Activated T-cell treated with anti-CD3 and anti-CD28 coated beads for 1 hour (primary cell): ENCODE data around the gene APCDD1L.

Source experiments
- DNase-seq: peaks from one replicate; pipeline ENCODE4 v3.0.0-alpha.2; 2020; ENCODE audit warnings: low read depth

The APCDD1L gene

DNA sequence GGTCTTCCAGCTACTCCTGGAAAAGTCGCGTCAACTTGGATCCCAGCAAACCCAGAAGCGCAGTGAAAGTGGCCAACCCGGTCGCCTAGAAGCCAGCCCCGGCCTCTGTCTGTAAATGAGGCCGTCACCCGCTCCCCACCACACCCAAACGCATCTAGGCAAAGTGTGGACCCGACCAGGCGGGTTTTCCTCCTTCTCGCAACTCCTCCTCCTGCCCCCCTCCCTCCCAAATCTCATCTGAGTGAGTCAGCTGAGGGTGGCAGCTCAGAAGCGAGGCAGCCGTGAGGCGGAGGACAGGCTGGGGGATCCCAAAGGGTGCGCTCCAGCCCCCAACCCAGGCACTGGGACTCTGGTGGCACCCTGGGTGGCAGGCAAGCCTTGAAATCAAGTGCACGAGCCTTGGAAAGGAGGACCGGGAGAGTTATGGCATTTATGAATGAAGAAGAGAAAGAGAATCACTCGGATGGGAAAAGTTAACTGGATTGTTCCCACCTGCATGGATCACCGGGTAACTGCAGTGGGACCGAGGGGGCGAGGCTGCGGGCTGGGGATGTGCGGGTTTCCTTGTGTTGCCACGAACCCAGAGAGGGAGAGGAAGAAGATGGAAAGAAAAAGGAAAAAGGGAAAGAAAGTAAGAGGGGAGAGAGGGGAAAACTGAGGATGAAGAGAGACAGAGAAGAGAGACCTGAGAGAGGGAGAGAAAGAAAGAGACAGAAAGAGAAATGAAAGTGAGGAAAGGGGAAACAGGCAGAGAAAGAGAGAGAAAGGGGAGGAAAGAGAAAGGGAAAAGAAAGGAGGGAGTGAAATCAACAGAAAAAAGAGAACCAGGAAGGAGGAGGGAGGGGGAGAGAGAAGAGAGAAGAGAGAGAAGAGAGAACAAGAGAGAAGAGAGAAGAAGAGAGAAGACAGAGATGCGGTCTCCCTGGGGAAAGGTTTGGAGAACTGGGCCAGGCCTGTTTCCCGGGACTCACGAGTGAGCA, at the start of gene APCDD1L:
TSS of gene APCDD1L (minus strand) at position 167 of the 980 bp plus-strand sequence. CDS start 692 bp downstream, outside the sequence.
- DNase-seq: no peak

DNA sequence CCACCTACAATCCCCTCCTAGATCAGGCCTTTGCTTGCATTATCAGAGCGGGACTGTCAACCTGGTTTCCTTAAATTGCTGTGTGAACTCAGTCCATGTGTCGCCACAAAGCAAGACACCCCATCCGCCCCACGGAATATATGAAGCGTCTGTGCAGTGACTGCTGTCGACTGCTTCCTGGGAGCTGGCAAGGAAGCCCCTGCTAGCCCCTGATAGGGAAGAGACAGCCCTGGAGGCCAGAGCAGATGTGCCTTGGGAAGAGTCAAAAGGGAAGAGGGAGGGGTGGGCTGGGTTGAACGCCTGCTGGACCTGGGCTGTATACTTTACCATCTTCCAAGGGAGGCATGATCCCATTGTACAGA, 44.1 kb upstream of the APCDD1L start:
- no peak for DNase-seq

DNA sequence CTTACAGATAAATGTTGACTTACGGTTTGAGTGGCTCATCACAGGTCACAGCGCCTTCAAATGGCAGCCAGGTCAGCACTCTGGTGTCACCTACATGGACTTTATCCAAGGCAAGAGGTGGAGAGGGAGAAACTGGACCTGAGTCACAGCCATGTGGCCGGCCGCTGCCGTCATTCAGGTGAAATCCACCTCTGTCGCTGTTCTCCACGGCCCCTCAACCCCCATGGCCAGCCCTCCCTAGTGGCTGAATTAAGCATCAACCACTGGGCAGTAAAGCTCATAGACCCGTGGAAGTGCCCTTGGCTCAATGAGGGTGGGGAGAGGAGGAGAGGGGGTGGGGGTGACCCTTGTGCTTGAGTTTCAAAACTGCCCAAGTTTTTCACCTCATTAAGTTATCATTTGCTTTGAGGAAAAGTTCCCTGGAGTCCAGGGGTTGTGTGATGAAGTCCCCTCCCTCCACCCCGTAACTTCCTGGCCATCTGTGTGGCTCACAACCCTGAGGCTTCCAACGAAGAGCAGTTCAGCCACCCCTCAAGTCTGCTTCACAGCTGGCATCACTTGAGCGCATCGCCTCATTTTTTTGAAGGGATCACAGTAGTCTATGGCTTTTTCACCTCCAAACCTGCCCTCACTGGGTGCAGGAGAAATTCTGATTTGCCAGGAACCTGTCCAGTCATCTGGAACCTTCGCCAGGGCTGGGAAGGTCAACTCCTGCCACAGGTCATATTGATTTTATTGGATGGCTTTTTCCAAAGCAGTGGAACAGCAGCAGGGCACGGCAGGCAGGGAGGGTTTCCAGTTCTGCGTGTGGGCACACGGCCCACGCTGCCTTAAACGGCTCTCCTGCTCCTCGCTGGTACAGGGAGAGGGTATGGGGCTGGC, 43.5 kb upstream of the APCDD1L start:
- no peak for DNase-seq

DNA sequence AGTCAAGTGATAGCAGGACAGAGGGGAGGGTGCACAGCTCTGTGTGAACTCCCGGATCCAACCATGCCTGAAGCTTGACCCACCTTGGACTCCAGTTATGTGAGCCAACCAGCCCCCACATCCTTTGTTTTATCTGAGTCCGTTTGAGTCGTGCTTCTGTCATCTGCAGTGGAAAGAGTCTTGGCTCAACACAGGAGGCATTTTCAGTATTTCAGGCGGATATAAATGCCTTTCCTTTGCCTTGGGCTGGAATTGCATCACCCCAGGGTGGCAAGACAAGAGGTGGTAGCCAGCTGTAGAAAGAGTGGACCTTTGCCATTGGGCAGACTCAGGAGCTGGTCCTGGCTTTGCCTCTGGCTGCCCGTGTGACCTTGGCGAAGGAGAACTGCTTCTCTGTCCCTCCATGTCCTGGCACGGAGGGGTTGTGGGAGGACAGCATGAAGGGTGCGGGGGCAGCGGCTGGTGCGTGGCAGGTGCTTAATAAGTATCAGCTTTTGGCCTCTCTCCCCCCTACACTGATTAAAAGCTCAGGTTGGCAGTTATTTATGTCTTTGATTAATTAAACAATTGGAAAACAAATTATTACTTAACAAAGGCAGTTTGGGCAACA, 42.6 kb upstream of the APCDD1L start:
- no peak for DNase-seq

DNA sequence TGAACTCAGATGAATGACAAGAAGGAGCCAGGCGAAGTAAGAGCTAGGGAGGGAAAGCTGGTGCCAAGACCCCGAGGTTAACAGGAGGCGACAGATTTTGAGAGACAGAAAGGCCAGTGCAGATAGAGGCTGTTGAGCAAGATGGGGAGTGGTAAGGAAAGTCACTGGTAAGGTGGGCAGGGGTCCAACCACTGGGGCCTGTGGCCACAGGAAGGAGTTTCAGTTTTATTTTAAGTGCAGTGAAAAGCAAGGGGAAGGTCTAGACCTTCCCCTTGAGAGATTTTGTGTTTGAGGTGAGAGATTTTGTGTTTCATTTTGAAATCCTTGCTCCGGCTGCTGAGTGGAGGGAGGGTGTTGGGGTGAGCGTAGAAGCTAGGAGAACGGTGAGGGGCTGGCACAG, 41.8 kb upstream of the APCDD1L start:
- no peak for DNase-seq

DNA sequence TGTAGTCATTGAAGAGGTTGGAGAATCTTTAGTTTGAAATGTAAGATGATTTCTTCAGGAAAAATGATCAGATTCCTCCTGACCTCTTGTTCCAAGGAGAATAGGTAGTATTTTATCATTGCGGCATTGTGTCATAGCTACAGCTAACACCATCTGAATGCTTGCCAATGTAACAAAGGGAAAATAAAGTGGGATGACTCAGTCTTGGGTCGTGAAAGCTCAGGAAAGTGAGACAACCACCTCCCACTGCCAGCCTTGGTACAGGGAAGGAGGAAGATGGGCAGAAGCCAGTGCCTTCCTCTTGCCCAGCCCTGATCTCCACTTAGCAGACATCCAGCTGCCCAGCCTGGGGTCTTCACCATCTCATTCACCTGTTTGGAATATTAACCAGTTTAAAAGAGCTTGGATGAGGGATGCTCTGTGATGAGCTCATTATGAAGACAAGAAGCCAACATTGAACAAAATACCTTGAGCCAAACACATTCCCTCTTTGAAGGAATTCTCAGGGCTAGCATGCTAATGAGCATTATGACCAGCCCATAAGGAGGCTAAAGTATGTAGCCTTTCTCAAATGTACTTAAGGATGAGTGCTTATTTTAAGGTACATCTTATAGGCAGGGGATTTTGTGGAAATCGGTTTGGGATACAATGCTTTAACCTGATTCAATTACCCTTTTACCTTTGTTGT, 40.0 kb upstream of the APCDD1L start:
- no peak for DNase-seq

DNA sequence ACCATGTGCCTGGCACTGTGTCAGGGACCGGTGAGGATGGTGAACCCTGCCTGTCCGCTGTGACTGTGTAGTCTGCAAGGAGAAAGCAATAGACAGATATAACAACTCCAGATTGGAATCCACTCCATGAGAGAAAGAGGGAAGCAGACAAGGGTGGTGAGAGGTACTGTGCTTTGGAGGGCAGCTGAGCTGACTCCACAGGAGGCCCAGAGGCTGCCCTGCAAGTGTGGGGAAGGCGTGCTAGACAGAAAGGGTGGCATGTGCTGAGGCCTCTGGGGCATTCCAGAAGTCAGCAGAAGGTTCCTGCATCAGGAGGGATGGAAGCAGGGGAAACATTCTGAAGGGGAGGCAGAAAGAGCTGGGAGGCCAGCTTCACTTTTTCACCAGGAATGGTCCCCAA, 39.3 kb upstream of the APCDD1L start:
- no peak for DNase-seq

DNA sequence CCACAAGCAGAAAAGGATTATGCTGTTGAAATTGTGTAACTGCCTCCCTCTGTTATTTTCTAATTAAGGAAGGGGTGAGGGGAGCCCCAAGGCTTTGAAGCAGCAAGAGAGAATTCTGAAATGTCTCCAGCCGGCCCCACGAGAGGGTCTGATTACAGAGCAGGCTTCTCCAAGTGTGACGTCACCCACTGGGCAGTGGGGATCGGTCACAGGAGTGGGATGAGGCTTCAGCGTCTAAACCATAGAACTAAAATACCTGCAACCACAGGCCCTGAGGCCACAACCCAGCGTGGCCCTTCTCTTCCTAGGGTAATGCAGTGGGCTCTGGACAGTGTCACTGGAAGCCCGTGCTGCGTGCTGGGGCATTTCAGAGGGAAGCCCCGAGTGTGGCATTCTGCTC, 38.6 kb upstream of the APCDD1L start:
- no peak for DNase-seq

DNA sequence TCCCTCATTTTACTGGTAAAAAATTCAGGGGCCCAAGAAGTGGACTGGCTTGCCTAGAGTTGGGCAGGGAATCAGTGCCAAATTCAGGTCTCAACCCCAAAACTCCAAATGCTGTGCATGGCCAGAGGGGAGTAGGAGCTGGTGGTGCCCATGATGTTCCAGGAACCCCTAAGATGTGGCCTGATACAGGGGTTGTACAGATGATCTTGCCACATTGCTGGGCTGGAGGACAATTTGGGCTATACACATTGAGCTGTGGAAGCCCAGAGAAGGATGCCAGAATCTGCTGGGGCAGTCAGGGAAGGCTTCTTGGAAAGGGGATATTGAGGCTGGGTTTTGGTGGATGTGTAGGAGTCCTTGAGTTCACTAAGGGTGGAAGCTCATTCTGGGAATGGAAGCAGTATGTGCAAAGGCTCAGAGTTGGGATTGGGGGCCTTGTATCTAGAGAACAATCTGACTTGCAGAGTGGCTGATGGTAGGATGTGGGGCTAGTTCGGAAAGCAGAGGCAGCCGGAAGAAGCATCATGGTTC, 38.0 kb upstream of the APCDD1L start:
- no peak for DNase-seq

DNA sequence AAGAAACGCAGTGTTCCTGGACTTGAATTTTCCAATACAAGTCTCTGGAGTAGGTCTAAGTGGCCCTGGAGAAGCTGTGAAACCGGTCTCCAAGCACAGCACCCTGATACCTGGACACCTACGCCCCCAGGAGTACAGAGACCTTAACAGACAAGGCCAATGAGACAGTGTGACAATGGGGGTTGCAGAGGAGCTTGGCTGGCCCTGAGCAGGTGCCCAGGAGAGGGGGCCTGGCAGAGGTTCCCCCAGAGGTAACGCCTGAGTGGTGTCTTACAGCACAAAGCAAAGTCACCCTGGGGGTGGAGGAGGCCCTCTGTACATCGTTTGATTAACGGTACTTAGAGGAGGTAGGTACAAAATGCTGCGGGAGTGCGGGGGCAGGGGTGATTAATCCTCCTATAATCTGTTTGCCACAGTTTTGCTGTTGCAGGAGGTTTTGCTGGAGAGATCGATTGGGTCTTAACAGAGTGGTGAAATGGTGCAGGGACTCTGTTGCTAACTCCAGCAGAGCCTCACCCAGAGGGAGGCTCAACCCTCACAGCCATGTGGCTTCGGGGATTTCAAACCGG, 37.3 kb upstream of the APCDD1L start:
- DNase-seq: no peak

DNA sequence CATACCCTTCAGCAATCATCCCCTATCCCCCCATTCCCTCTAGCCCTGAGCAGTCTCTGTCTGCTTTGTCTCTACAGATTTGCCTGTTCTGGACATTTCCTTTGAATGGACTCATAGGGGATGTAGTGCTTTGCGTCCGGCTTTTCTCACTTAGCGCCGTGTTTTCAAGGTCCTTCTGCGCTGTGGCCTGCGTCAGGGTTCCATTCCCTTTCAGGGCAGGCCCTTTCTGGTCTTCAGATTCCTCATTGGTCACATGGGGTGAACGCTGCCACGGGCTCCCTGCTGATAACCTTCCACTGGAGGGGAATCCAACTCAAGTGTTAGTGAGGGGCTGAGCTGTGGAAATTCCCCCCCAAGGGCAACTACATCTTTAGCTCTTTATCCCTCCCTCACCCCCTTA, 36.4 kb upstream of the APCDD1L start:
- DNase-seq: no peak

DNA sequence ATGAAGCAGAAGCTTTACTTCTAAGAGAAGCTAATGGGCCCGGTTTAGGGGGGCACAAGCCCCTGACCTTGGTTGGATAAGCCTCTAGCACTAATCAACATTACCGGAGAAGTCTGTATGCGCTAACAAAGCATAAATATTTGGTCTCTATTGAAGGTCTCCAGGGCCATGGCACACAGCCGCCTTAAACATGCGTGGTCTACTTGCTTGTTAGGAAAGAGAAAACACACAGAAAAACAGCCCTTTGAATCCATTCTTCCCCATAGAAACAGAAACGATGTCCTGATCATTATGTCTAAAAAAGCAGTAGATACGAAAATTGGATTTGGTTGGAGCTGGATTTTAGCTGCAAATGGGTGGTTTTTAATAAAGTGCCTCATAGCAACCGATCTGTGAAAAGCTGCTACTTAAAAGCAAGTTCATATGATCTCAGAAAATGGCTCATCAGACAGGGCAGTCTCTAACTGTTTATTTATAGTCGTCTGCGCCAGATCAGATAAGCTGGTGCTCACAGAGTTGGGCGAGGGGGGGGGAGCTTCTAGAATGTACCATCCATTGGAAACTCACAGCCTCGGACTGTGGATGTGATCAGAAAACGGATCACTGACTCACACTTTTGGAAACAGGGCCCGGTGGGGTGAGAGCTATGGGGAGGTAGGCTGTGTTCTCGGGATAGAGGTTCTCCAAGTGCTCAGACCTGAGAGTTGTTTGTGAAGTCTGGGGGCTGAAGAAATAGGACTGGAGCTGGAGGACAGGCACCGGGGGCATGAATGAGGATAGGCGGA, 35.3 kb upstream of the APCDD1L start:
- DNase-seq: no peak

DNA sequence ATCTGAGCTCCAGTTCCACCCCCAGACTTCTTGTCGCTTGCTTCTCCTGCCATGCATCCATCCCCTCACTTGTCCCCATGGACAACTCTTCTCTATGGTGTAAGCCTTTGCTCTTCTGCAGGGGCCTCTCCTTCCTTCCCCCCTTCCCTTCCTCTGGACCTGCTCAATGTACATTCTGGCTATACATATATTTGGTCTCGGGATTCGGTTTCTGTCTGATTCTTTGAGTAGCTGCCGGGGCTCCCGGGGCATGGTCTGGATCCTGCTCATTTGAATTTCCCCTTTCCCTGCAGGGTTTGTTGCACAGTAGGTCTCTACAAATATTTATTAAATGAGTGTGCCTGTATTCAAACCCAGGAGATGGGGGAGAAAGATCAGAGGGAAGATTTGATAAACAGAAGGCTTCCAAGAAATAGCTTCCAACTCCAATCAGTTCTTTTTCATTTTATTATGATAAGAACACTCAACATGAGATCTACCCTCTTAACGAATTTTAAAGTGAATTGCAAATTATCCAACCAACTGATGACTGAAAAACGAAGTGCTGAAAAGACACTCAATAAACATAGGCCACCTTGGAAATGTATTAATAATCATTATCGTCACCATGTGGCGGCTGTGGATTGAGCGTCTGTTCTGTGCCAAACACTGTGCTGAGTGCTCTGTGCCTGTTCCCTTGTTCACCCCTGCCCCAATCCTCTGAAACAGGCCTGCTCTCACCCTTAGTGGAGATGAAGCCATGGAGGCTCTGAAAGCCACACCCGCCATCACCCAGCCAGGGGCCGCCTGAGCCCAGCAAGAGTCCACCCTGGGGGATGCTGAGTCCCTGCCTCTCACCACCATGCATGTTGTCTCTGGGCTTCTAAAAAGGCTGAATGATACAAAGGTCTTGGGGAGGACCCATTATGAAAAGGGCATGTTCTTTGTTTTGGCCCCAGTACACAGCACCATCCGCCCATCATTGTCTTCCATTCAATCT, 34.3 kb upstream of the APCDD1L start:
- DNase-seq: no peak

DNA sequence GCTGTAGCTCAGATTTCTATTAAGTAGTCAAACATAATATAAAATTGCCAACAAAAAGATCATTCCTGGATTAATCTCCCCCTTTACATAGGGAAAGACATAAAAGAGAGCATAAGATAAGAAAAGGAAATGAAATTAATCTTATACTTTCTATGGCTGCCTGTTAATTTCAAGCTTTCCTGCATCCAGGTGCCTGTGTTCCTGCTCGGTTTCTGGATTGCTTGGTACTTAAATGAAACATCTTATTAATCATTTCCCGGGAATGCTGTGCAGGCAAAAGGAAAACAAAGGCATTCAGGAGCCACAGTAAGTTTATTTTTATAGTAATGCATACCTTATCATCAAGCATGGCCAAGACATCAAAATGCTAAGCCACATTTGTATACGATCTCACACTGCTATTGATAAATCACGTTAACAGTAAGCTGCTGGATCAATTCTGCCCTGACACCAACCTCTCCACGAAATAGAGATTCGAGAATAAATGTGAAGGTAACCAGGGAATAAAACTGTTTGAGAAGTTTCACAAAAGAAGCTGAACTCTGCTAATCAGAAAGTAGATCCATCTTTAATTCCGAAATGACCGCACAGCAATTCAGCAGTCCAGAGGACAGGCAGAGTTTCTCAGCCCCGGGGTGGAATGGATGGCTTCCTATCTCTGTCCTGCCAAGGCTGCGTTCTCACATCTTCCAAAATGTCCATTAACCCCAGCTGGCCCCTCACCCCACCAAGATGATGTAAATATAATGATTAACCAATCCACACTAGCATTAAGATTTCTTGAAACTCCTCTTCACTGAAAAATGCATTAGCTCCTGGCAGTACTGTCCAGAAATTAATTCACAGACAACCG, 32.6 kb upstream of the APCDD1L start:
- no peak for DNase-seq

DNA sequence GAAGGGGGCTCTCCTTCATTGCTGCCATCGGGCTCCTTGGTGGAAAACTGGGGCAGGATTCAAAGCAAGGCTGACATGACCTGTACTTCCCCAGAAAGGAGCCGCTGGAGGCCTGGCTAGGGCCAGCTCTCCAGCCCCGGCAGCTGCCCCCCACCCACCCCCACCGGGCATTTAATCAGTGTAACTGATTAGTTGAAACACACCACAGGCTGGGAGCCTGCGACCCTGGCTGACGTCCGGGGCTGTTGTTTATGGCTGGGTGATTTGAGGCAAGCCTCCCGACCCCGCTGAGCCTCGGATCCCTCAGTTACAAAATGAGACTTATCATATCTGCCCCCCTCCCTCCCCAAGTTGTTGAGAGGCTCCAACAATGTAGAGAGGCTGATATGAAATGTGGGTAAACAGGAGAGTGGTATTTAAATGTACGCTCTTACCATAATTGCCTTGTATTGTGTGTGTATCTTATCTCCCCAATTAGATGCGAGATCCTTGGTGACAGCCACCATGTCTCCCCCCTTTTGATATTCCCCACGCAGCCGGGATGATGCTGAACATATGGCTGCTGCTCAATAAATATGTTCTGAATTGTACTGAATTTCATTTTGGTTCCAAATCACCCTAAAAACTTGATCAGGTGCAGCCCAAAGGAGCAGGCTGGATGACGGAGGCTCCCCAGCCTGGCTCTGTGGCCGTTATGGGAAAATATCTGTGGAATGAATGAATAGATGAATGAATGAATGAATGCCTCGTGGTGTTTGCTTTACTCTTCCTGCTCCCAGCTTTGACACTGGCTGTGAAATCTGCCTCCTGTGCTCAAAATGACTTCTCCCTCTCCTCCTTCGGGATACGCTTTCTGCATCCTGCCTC, 31.8 kb upstream of the APCDD1L start:
- DNase-seq: no peak

DNA sequence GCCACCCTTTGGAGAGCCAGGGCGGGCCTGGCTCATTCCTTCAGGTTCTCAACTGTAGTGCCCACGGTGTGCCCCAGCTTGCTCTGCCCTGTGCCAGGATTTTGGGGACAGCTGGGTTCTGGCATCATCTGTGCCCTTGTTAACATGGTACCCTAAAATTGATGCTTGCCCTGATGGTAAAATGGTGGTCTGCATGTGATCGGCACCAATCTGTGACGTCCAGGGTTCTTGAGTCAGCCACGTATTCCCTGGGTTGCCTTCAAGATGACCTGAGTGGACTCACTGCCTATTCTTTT, 31.2 kb upstream of the APCDD1L start:
- DNase-seq: no peak

DNA sequence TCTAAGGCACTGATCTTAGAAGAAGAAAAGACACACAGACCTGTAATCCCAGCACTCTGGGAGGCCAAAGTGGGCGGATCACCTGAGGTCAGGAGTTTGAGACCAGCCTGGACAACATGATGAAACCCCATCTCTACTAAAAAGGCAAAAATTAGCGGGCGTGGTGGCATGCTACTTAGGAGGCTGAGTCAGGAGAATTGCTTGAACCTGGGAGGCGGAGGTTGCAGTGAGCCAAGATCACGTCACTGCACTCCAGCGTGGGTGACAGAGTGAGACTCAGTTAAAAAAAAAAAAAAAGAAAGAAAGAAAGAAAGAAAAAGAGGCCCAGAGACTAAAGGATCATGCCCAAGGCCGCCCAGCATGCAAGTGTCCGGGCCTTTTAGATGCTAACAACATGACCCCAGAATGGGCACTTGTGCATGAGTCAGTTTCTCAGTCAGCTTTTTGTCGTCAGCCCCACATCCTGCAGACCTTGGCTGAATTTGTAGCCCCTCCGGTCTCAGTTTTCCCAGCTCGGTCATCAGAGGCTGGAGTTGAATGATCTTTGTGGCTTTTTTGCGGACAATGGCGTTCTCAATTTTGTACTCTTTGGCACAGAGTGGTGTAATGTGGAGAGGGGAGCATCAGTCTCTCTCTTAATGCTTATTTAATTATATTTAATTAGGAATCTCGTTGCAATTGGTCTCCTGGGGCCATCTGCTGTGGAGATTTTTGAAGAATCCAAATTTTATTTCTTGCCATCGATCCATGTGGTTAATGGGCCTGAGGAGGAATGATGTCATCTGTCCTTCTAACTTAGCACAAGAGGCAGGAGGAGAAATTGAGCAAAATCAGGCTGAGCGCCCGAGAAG, 30.6 kb upstream of the APCDD1L start:
- DNase-seq: no peak
